GM21717 (cell line): ENCODE results near the gene HSH2D.
"Not testable (repeated sequence)": the region's sequence is repeated elsewhere in the genome, so short reads cannot be mapped to it uniquely, and the experiment has no call there.

Source experiments
- ATAC-seq: cut with Tn5 transposase; IDR thresholded peaks from one replicate; pipeline ENCODE4 v1.9.1; 2021; ENCODE audit warnings: mild to moderate bottlenecking, moderate library complexity; ENCODE audit not compliant: unreplicated experiment

Gene HSH2D

GRCh38 chr19:16143399-16144215, at the start of gene HSH2D:
Gene HSH2D, plus strand, starts transcription at chr19:16143685. Its CDS starts 5,066 bp downstream, at chr19:16148751.
- peak; percentile 39 for ATAC-seq

GRCh38 chr19:16094360-16095070, 49.0 kb upstream of the HSH2D start:
- no peak for ATAC-seq

- ATAC-seq, result no peak
Observed at GRCh38 chr19:16095071-16095571, 48.4 kb upstream of the HSH2D start.

- ATAC-seq, result no peak
Observed at GRCh38 chr19:16096280-16096855, 47.1 kb upstream of the HSH2D start.

- no peak for ATAC-seq
Observed at GRCh38 chr19:16098416-16098768, 45.1 kb upstream of the HSH2D start.

- ATAC-seq, result no peak
Observed at GRCh38 chr19:16098821-16099220, 44.7 kb upstream of the HSH2D start.

- ATAC-seq, result not testable (repeated sequence)
Observed at GRCh38 chr19:16099314-16099965, 44.0 kb upstream of the HSH2D start.

- ATAC-seq, result no peak
Observed at GRCh38 chr19:16100524-16100923, 43.0 kb upstream of the HSH2D start.

GRCh38 chr19:16104722-16105121, 38.8 kb upstream of the HSH2D start:
- ATAC-seq, result no peak

GRCh38 chr19:16106121-16106520, 37.4 kb upstream of the HSH2D start:
- ATAC-seq, result no peak

- peak; percentile 77 for ATAC-seq
Observed at GRCh38 chr19:16111160-16111908, 32.2 kb upstream of the HSH2D start, which contains the start of gene RAB8A. Gene RAB8A, plus strand, starts transcription at chr19:16111889. Its CDS starts 13 bp downstream, at chr19:16111902.

- no peak for ATAC-seq
Observed at GRCh38 chr19:16111909-16112752, 31.4 kb upstream of the HSH2D start.

- no peak for ATAC-seq
Observed at GRCh38 chr19:16112778-16113177, 30.7 kb upstream of the HSH2D start.

GRCh38 chr19:16113727-16114126, 29.8 kb upstream of the HSH2D start:
- ATAC-seq, result no peak

GRCh38 chr19:16115301-16116039, 28.0 kb upstream of the HSH2D start:
- ATAC-seq, result no peak

- ATAC-seq, result no peak
Observed at GRCh38 chr19:16116067-16116466, 27.4 kb upstream of the HSH2D start.

- ATAC-seq, result no peak
Observed at GRCh38 chr19:16117594-16118033, 25.9 kb upstream of the HSH2D start.

GRCh38 chr19:16118489-16119033, 24.9 kb upstream of the HSH2D start:
- ATAC-seq, result peak; percentile 65
